Peyer's patch (tissue), 4 donors: ENCODE results near the gene TSEN54.

ENCODE experiments used
- CTCF ChIP-seq, 6 experiments: fragments of 450-650 bp in 4 of 6; fragments of 200-600 bp in 2 of 6; sonication (generic) in 1 of 6; IDR thresholded peaks; one replicate each; pipeline ENCODE4 v1.5.1; 2017 to 2019; ENCODE audit warnings: antibody characterized with exemption in 6 of 6, mild to moderate bottlenecking in 3 of 6, moderate library complexity in 1 of 6
- POLR2A ChIP-seq, 2 donors: fragments of 450-650 bp; IDR thresholded peaks; one replicate each; pipeline ENCODE4 v1.5.1; 2017; ENCODE audit warnings: antibody characterized with exemption in 2 of 2, mild to moderate bottlenecking in 2 of 2, moderate library complexity in 2 of 2

- TF ChIP-seq CTCF (IDR thresholded peaks at IDR 0.05) (no peak), POLR2A (IDR thresholded peaks at IDR 0.05) (no peak)
Measured at GRCh38 chr17:75558666-75559530, 42.6 kb downstream of the TSEN54 start.
